Skin of body (tissue), 2 donors: ENCODE measurements around the gene TOR1AIP1. TPM values are rescaled to one million over a fixed set of nuclear protein-coding genes. Genes with fewer than 3 reads are reported as not detected.

Source experiments
- DNase-seq: peaks from one replicate; lab custom pipeline; 2025; lab: John Stamatoyannopoulos, UW
- total RNA-seq: library from RNA; depleted of rRNA; stranded (reverse); fragments of >200 nt; gene quantifications from one replicate; pipeline ENCODE4 v1.2.3, GENCODE V29; 2014

Gene TOR1AIP1
- total RNA-seq, 1 donor from 2014 or later: 48.8 TPM

GRCh38 chr1:179881642-179882252 lies 338 bp upstream of the TOR1AIP1 start:
- DNase-seq: peak; percentile 93

- no peak for DNase-seq
Measured at GRCh38 chr1:179883040-179883744, 1.1 kb downstream of the TOR1AIP1 start.

GRCh38 chr1:179883745-179884138 lies 1.7 kb downstream of the TOR1AIP1 start:
- no peak for DNase-seq

GRCh38 chr1:179888071-179888470 lies 6.0 kb downstream of the TOR1AIP1 start:
- DNase-seq: no peak

DNA sequence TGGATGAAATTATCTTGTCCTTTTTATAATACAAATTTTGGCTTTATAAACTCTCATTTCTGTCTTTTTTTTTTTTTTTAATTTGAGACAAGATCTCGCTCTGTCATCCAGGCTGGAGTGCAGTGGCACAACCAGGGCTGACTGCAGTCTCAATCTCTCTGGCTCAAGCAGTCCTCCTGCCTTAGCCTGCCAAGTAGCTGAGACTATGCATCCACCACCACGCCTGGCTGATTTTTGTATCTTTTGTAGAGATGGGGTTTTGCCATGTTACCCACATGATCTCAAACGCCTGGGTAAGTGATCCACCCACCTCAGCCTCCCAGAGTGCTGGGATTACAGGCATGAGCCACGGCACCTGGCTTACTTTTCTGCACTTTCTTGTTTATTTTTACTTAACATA lies 7.5 kb downstream of the TOR1AIP1 start:
- no peak for DNase-seq

DNA sequence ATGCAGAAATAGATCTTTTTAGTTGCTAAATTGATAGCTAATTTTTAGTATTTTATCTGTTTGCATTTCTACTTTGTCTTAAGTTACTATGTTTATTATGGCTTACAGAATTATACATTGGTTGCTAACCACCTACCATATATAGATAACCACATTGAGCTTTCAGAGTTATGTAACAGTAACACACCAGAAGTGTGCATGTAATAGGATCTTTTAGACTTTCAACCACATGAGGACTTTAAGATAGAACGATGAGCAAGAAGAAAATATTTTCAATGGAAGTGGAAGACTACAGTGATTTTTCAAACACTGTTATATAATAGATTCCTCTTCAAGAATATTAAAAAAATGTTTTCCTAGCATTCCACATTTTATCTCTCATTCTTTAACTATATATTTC lies 28.8 kb downstream of the TOR1AIP1 start:
- no peak for DNase-seq

DNA sequence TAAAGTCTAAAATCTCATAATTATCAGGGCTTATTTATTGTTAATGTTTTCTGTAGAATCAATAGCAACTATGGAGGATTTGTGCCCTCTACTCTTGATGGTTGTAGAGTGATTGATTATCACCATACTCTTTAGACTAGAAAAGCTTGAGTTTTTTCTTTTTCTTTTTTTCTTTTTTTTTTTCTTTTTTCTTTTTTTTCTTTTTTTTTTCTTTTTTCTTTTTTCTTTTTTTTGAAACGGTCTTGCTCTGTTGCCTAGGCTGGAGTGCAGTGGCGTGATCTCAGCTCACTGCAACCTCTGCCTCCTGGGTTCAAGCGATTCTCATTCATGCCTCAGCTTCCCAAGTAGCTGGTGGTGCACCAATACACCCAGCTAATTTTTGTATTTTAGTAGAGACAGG lies 29.7 kb downstream of the TOR1AIP1 start:
- DNase-seq: no peak

DNA sequence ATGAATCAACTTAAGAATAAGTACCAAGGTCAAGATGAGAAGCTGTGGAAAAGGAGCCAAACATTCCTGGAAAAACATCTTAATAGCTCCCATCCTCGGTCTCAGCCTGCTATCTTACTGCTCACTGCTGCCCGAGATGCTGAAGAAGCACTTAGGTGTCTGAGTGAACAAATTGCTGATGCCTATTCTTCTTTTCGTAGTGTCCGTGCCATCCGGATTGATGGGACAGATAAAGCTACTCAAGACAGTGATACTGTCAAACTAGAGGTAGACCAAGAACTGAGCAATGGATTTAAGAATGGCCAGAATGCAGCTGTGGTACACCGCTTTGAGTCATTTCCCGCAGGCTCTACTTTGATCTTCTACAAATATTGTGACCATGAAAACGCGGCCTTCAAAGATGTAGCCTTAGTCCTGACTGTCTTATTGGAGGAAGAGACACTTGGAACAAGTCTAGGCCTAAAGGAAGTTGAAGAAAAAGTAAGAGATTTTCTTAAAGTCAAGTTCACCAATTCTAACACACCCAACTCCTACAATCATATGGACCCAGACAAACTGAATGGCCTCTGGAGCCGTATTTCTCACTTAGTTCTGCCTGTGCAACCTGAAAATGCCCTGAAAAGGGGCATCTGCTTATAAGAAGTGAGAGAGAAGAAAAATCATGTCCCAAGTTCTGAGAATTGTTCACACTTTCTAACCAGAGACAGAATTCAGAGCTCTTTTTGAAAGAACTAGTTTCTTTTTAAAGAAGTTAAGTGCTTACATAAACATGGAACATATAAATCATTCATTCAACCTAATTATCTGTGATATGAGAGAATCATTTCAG lies 35.7 kb downstream of the TOR1AIP1 start:
- no peak for DNase-seq

GRCh38 chr1:179921472-179921871 lies 39.4 kb downstream of the TOR1AIP1 start:
- no peak for DNase-seq

DNA sequence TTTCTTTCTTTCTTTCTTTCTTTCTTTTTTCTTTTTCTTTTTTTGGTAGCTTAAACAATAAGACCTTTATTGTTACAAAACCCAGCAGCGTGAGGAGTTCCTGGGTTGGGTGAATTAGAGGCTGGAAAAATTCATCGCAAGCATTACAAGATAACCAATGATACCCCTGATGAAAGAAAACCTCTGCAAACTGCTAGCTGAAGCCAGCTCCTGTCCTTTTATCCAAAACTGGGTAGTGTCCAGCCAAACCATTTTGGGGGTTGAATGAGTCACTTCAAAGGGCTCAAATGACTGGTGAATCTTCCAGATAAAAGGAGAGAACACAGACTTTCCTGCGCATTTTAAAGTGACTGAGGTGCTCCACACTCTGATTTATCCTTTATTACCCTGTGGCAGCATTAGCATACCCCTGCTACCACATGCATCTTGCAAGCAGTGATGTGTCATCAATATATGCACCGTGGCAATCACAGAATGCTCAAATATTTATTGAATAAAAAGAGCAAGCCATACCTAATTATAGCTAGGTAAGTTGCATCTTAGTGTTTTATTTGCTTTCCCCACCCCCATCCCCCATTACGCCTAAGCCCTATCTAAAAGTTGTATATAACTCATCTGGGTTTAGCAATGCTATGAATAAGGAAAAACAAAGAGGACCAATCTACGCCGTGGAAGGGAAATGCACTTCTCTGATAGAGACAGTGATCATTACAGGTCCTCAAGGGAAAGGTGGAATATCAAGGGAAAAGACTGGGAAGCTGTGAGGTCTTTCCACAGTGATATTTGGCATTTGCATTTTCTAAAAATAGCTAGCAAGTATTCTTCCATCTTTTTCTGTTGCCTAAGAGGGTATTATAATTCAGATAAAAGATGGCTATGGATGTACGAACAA lies 40.1 kb downstream of the TOR1AIP1 start:
- no peak for DNase-seq

GRCh38 chr1:179923029-179923428 lies 40.9 kb downstream of the TOR1AIP1 start:
- DNase-seq: peak; percentile 2

DNA sequence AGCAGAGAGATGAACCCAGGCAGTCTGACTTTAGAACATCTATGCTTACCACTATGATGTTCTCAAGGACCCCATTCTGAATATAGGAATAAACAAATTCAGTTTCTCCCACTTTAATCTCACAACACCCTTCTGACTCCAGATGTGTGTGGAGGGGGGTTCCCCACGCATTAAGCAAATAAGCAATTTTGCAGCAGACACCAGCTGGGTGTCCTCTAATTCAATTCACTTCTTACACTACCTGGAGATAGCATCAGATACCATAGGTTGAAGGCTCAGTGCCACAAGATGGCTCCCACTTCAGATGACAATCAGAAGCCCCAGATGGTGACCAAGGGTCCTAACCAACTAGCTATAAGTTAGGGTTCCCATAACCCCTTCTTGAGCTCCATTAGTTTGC lies 42.2 kb downstream of the TOR1AIP1 start:
- DNase-seq: no peak

DNA sequence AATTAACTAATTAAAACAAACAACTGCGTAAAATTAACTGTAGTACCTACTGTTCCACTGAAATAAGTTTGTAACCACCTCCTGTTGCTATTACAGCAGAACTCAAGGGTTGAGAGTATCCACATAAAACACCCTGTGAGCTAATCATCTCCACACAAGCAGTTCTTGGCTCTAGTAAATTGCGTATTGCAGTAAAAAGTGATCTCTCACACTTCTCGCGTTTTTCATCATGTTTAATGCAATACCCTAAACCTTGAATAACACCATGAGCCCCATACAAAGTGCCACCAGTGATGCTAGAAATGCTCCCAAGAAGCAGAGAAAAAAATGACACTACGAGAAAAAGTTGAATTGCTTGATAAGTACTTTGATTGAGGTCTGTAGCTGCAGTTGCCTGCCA lies 43.2 kb downstream of the TOR1AIP1 start:
- DNase-seq: no peak

DNA sequence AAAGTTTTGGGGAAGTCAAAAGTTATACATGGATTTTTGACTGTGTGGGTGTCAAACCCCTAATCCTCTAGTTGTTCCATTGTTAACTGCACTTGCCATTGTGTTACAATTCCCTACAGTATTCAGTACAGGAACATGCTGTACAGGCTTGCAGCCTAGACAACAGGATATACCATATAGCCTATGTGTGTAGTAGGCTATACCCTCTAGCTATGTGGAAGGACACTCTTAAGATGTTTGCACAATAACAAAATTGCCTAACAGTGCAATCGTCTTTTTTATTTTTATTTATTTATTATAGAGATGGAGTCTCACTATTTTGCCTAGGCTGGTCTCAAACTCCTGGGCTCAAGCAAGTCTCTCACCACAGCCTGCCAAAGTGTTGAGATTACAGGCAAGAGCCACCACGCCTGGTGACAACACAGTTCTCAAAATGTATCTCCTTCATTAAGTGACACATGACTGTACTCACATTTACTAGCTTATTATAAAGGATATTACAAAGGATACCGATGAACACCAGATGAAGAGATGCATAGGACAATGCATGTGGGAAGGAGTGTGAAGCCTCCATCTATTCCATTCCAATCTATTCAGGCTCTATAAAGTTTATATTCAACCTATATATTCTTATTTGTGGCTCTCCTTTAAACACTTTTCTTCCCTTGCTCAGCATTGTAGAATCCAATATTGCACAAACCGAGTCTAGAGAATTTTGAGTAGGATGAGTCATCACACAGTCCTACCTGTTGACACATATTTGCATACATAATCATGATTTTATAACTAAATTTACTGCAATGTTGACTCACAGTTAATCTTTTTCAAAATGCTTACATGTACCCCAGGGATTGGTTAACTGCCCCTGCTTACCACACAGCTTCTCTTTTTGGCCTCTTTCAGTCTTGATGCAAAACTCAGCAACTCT lies 44.1 kb downstream of the TOR1AIP1 start:
- no peak for DNase-seq

GRCh38 chr1:179926850-179927205 lies 44.7 kb downstream of the TOR1AIP1 start:
- DNase-seq: no peak

- no peak for DNase-seq
Measured at GRCh38 chr1:179929955-179930798, 48.1 kb downstream of the TOR1AIP1 start.

DNA sequence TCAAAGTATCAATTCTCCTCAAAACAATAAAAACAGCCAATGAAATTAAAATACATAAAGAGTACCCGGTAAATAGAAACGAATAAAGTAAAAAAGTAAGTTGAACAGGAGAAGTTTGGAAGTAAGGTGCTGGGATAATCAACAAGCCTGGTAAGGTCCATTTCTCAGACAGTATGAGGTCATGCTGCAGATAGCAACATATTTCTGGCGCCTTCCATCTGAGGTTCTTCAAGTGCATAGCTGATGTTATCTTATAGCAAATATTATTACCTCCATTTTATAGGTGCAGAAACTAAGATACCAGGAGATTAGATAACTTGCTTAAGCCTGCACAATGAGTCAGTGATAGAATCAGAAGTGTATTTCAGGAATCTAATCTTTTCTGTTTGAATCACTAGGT lies 48.8 kb downstream of the TOR1AIP1 start:
- no peak for DNase-seq

GRCh38 chr1:179933219-179933618 lies 51.1 kb downstream of the TOR1AIP1 start:
- DNase-seq: no peak

- DNase-seq: no peak
Measured at GRCh38 chr1:179935909-179936496, 53.9 kb downstream of the TOR1AIP1 start.
